Epithelial cell of proximal tubule (primary cell): Measurements from ENCODE around the gene ARMC12. TPM values are rescaled to one million over a fixed set of nuclear protein-coding genes. Genes with fewer than 3 reads are reported as not detected.

Source experiments
- DNase-seq: peaks from one replicate; pipeline ENCODE4 v3.0.0-alpha.2; 2011; ENCODE audit warnings: low read depth
- H3K4me3 ChIP-seq: 2 replicates; pipeline ENCODE4 v1.5.1; 2011; ENCODE audit warnings: low read depth, mild to moderate bottlenecking, low read length
- total RNA-seq: library from RNA; depleted of rRNA; stranded (reverse); fragments of >200 nt; gene quantifications from 2 replicates; pipeline ENCODE4 v1.2.3, GENCODE V29; 2015
- TF ChIP-seq, protein P1 (sequence below): conservative IDR thresholded peaks from 2 replicates; pipeline ENCODE4 v1.5.1; 2012; ENCODE audit warnings: low read depth, mild to moderate bottlenecking, low read length

ARMC12 gene
- total RNA-seq, 1 donor from 2014 or later = 0.29 TPM

DNA sequence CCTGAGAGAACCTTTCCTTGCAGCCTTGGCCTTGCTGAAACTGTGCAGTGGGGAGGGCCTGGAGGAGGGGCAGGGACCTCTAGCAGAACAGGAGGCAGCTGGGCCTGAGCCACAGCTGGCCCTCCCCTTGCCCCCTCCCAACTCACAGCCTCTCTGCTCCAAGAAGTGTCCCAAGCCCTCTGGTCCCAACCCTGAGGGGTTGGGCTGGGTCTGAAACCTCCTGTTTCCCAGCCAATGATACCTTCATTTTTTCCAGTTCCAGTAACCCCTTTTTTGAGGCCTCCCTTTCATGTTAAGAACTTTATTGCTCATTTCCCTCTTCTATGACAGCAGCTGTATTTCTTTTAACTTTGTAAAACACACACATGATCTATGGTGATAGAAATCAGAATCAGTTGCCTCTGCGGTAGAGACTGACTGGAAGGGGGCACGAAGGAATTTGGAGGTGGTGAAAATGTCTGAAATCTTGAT lies 17.9 kb upstream of the ARMC12 start:
- no peak overlapping the region for H3K4me3 ChIP-seq
- no peak for DNase-seq
- TF ChIP-seq, protein P1, sequence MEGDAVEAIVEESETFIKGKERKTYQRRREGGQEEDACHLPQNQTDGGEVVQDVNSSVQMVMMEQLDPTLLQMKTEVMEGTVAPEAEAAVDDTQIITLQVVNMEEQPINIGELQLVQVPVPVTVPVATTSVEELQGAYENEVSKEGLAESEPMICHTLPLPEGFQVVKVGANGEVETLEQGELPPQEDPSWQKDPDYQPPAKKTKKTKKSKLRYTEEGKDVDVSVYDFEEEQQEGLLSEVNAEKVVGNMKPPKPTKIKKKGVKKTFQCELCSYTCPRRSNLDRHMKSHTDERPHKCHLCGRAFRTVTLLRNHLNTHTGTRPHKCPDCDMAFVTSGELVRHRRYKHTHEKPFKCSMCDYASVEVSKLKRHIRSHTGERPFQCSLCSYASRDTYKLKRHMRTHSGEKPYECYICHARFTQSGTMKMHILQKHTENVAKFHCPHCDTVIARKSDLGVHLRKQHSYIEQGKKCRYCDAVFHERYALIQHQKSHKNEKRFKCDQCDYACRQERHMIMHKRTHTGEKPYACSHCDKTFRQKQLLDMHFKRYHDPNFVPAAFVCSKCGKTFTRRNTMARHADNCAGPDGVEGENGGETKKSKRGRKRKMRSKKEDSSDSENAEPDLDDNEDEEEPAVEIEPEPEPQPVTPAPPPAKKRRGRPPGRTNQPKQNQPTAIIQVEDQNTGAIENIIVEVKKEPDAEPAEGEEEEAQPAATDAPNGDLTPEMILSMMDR = no peak

- no peak for DNase-seq
- TF ChIP-seq, protein P1 = no peak
- no peak overlapping the region for H3K4me3 ChIP-seq
These were observed 17.4 kb upstream of the ARMC12 start for GRCh38 chr6:35719404-35719829.

DNA sequence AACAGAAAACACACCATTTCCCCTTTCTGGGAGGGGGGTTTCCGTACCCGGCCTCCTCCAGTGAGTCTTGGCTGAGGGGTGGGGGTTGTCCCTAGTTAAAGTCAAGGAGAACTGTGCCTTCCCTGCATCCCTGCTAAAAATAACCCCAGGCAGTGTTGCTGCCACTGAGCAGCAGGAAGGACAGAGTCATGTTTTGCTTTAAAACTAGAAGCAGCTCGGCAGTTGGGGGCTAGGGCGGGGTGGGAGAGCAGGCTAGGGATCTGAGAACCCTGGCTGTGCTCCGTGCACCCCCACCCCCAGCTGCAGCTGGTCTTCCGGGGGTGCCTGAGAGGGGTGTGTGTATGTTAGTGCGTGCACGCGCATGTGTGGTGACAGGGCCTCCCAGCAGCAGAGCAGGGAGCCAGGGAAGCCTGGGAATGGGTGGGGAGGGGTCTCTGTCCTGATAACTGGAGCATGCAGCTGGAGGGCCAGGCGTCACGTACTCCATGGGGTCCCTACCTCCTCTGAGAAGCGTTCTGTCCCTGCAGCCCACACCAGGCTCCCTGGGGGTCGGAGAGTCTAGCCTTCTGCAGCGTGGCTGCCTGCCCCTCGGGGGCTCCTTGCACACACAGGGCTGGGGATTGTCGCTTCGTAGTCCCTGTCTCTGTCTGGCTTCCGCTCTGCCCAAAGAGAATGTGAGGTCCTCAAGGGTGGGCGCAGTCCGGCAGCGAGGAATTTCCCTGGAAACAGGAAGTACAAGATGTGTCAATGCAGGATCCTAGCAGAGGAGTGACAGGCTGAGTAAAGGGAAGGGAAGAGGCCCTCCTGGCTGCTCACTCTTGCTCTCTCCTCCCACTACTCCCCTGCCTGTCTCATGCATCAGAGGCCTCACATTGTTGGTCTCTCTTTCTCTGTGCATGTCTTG lies 16.8 kb upstream of the ARMC12 start:
- no peak overlapping the region for H3K4me3 ChIP-seq
- TF ChIP-seq, protein P1 = no peak
- DNase-seq = no peak

DNA sequence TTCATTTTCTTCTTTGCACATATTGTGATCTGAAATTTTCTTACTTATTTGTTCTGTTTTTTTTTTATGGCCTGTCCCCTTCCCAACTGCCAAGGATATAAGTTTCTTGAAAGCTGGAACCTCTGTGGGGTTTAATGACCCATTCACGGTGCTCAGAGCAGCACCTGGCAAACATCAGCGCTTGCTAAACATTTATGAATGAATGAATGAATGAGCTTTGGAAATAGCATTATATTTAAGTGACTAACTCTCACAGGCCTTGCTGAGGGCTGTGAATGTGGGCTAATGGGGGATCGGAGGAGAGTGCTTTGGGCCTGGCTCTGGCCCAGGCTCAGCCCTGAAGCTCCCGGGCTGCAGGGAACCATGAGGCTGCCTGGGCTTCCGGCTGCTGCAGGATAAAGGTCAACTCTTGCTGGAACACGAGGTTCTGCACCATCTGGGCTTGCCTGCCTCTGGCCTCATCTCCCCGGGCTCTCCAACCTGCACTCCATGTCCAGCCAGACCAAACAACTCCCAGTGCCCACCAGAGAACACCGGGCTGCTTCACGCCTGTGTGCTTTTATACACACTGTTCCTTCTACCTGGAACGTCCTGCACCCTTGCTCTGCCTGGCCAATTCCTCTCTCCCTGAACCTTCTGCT lies 14.6 kb upstream of the ARMC12 start:
- H3K4me3 ChIP-seq = no peak overlapping the region
- DNase-seq = no peak
- TF ChIP-seq, protein P1 = no peak

- TF ChIP-seq, protein P1 = no peak
- no peak overlapping the region for H3K4me3 ChIP-seq
- DNase-seq = no peak
These were observed 13.2 kb upstream of the ARMC12 start for GRCh38 chr6:35723587-35723986.

DNA sequence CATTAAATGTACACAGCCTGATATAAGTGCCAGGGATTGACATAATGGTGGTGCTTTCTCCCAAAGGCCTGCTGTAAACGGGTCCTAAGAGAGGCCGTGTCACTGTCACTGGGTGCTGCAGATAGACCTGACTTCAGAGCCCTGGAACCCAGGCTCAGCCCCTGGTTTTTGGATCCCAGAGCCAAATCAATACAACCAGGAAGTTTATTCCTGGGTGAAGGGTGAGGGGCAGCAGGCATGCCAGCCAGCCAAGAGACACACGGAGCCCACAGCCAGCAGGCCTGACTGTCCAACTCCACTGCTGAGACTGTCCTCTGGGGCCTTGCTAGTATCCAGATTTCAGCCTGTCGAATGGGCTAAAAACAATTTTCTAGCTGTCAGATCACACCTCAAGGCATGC lies 12.8 kb upstream of the ARMC12 start:
- TF ChIP-seq, protein P1 = no peak
- DNase-seq = no peak
- H3K4me3 ChIP-seq = no peak overlapping the region
